Mesenchymal stem cell (in vitro differentiated cells and primary cell): ENCODE measurements around the gene TRMU.
A peak's percentile ranks its signal among the peaks of the same experiment; 100 is the strongest.

Experiments used
- DNase-seq: peaks from one replicate; pipeline ENCODE4 v3.0.0-alpha.2; 2013
- H2AFZ ChIP-seq: one replicate; pipeline ENCODE4 v1.6.1; 2013; ENCODE audit warnings: low read depth, mild to moderate bottlenecking, control low read depth, inconsistent platforms, low read length, moderate library complexity
- H2AK5ac ChIP-seq: 2 replicates; pipeline ENCODE4 v1.6.1; 2013; ENCODE audit warnings: low read length, moderate library complexity, mild to moderate bottlenecking, inconsistent platforms; ENCODE audit not compliant: severe bottlenecking
- H2BK120ac ChIP-seq: one replicate; pipeline ENCODE4 v1.6.1; 2013; ENCODE audit warnings: low read depth, mild to moderate bottlenecking, inconsistent platforms, low read length, moderate library complexity
- H2BK12ac ChIP-seq, 2 experiments: one replicate each; pipeline ENCODE4 v1.6.1; 2013; ENCODE audit warnings: inconsistent platforms in 2 of 2, low read length in 2 of 2, mild to moderate bottlenecking in 2 of 2, moderate library complexity in 2 of 2, control low read depth in 1 of 2
- H2BK15ac ChIP-seq: one replicate; pipeline ENCODE4 v1.6.1; 2013; ENCODE audit warnings: mild to moderate bottlenecking, low read depth, inconsistent platforms; ENCODE audit not compliant: poor library complexity, severe bottlenecking
- H2BK5ac ChIP-seq: 2 replicates; pipeline ENCODE4 v1.6.1; 2013; ENCODE audit warnings: low read depth, mild to moderate bottlenecking, low read length, control low read depth, inconsistent platforms; ENCODE audit not compliant: poor library complexity, severe bottlenecking
- H3K14ac ChIP-seq, 2 experiments: one replicate each; pipeline ENCODE4 v1.6.1; 2013; ENCODE audit warnings: inconsistent platforms in 2 of 2, low read length in 2 of 2, control low read depth in 1 of 2, mild to moderate bottlenecking in 1 of 2, moderate library complexity in 1 of 2
- H3K18ac ChIP-seq, 2 experiments: one replicate each; pipeline ENCODE4 v1.6.1; 2013; ENCODE audit warnings: inconsistent platforms in 2 of 2, low read length in 2 of 2, control low read depth in 1 of 2, low read depth in 1 of 2, mild to moderate bottlenecking in 1 of 2
- H3K23ac ChIP-seq, 2 experiments: one replicate each; pipeline ENCODE4 v1.6.1; 2013; ENCODE audit warnings: inconsistent platforms in 2 of 2, low read length in 2 of 2, mild to moderate bottlenecking in 2 of 2, moderate library complexity in 2 of 2, control low read depth in 1 of 2
- H3K27ac ChIP-seq: 2 replicates; pipeline ENCODE4 v1.5.1; 2013; ENCODE audit warnings: mild to moderate bottlenecking, moderate library complexity, low read length, control low read depth, inconsistent platforms; ENCODE audit not compliant: poor library complexity, severe bottlenecking
- H3K27me3 ChIP-seq, 2 experiments: 2 replicates each; pipeline versions ENCODE4 v1.6.1 to v1.7.0; 2013; ENCODE audit warnings: low read length in 2 of 2, mild to moderate bottlenecking in 2 of 2, moderate library complexity in 2 of 2, control low read depth in 1 of 2, inconsistent platforms in 1 of 2; ENCODE audit not compliant: control insufficient read depth in 1 of 2, insufficient read depth in 1 of 2
- H3K36me3 ChIP-seq, 2 experiments: 2 replicates each; pipeline versions ENCODE4 v1.6.1 to v1.7.0; 2013; ENCODE audit warnings: low read length in 2 of 2, control low read depth in 1 of 2, inconsistent platforms in 1 of 2, low read depth in 1 of 2, mild to moderate bottlenecking in 1 of 2; ENCODE audit not compliant: insufficient read depth in 2 of 2, control insufficient read depth in 1 of 2
- H3K4ac ChIP-seq, 2 experiments: one replicate each; pipeline ENCODE4 v1.6.1; 2013; ENCODE audit warnings: inconsistent platforms in 2 of 2, low read length in 2 of 2, mild to moderate bottlenecking in 2 of 2, moderate library complexity in 2 of 2, control low read depth in 1 of 2, low read depth in 1 of 2
- H3K4me1 ChIP-seq: 2 replicates; pipeline ENCODE4 v1.6.1; 2013; ENCODE audit warnings: low read depth, low read length, control low read depth; ENCODE audit not compliant: control insufficient read depth, insufficient read depth
- H3K4me2 ChIP-seq: 2 replicates; pipeline ENCODE4 v1.6.1; 2013; ENCODE audit warnings: low read length, mild to moderate bottlenecking, inconsistent platforms; ENCODE audit not compliant: poor library complexity, severe bottlenecking
- H3K4me3 ChIP-seq, 2 experiments: 2 replicates each; pipeline versions ENCODE4 v1.5.1 to v1.7.0; 2013; ENCODE audit warnings: low read length in 2 of 2, mild to moderate bottlenecking in 2 of 2, control low read depth in 1 of 2, low read depth in 1 of 2; ENCODE audit not compliant: insufficient read depth in 1 of 2
- H3K79me1 ChIP-seq: replicated peaks from 2 replicates; pipeline ENCODE4 v1.6.1; 2013; ENCODE audit warnings: mild to moderate bottlenecking, control low read depth, low read length, inconsistent platforms; ENCODE audit not compliant: poor library complexity, severe bottlenecking
- H3K9ac ChIP-seq: 2 replicates; pipeline ENCODE4 v1.7.0; 2013; ENCODE audit warnings: mild to moderate bottlenecking, low read length, moderate library complexity
- H3K9me3 ChIP-seq: 2 replicates; pipeline ENCODE4 v1.7.0; 2013; ENCODE audit warnings: mild to moderate bottlenecking, low read length; ENCODE audit not compliant: control insufficient read depth
- H4K8ac ChIP-seq: one replicate; pipeline ENCODE4 v1.6.1; 2013; ENCODE audit warnings: inconsistent platforms, mild to moderate bottlenecking, low read length, moderate library complexity
- H4K91ac ChIP-seq: one replicate; pipeline ENCODE4 v1.6.1; 2013; ENCODE audit warnings: mild to moderate bottlenecking, low read length, inconsistent platforms
- WGBS: methylation state at CpG from one replicate; pipeline ENCODE4 v1.1.7; 2013; ENCODE audit warnings: mixed read lengths; 5-methylcytosine and 5-hydroxymethylcytosine counted together

Gene TRMU

GRCh38 chr22:46294784-46295183 lies 40.7 kb upstream of the TRMU start:
- Histone ChIP-seq H2BK120ac (no peak overlapping the region), H2AK5ac (peak overlapping the region; percentile 15), H3K23ac (no peak overlapping the region), H3K4me2 (no peak overlapping the region), H3K36me3 (peaks cover 24 to 38% of the 10 kb centered on the region in 2 experiments), H3K9me3 (peaks cover 4% of the 10 kb centered on the region), H2BK5ac (no peak overlapping the region), H2AFZ (no peak overlapping the region), H2BK15ac (no peak overlapping the region), H4K8ac (no peak overlapping the region), H3K4ac (peak overlapping the region in 1 of 2 experiments; percentile 61), H3K14ac (no peak overlapping the region), H4K91ac (peak overlapping the region; percentile 40), H3K9ac (no peak overlapping the region), H3K27ac (no peak overlapping the region), H3K4me1 (peaks cover 16% of the 10 kb centered on the region), H3K4me3 (no peak overlapping the region), H3K79me1 (peaks cover 28% of the 10 kb centered on the region), H3K27me3 (no peaks in the 10 kb centered on the region), H3K18ac (no peak overlapping the region), H2BK12ac (no peak overlapping the region)
- DNase-seq, result no peak
- WGBS, result 97% methylated on average over 2 of the region's 2 CpGs

GRCh38 chr22:46295277-46295971 lies 40.1 kb upstream of the TRMU start:
- Histone ChIP-seq H2BK120ac (no peak overlapping the region), H2BK15ac (no peak overlapping the region), H2AK5ac (peak overlapping the region; percentile 87), H3K18ac (peak overlapping the region in 1 of 2 experiments; percentile 34), H3K23ac (no peak overlapping the region), H3K36me3 (peaks cover 21 to 33% of the 10 kb centered on the region in 2 experiments), H2AFZ (no peak overlapping the region), H4K8ac (peak overlapping the region; percentile 98), H3K14ac (no peak overlapping the region), H3K4me2 (no peak overlapping the region), H3K27me3 (no peaks in the 10 kb centered on the region), H3K9ac (peak overlapping the region; percentile 95), H3K27ac (no peak overlapping the region), H3K4me1 (peaks cover 16% of the 10 kb centered on the region), H3K79me1 (peaks cover 30% of the 10 kb centered on the region), H3K9me3 (peaks cover 4% of the 10 kb centered on the region), H3K4me3 (peak overlapping the region in 1 of 2 experiments; percentile 91), H2BK12ac (peak overlapping the region in 1 of 2 experiments; percentile 50), H3K4ac (peak overlapping the region; percentile 42 to 52), H4K91ac (peak overlapping the region; percentile 85), H2BK5ac (no peak overlapping the region)
- DNase-seq, result no peak
- 85% methylated on average over 4 of the region's 4 CpGs for WGBS

- Histone ChIP-seq H2BK5ac (no peak within 1 kb of the TSS), H2BK15ac (no peak within 1 kb of the TSS), H3K27ac (peak within 1 kb of the TSS; percentile 56), H3K14ac (peak within 1 kb of the TSS in 1 of 2 experiments; percentile 48), H2BK120ac (peak within 1 kb of the TSS; percentile 51), H2AK5ac (peak within 1 kb of the TSS; percentile 87), H3K4me2 (peak within 1 kb of the TSS; percentile 98), H3K23ac (peak within 1 kb of the TSS in 1 of 2 experiments; percentile 75), H2AFZ (peak within 1 kb of the TSS; percentile 70), H2BK12ac (peak within 1 kb of the TSS in 1 of 2 experiments; percentile 50), H3K18ac (peak within 1 kb of the TSS; percentile 34 to 68), H3K4me3 (peak within 1 kb of the TSS; percentile 80 to 91), H4K8ac (peak within 1 kb of the TSS; percentile 98), H4K91ac (peak within 1 kb of the TSS; percentile 85), H3K9ac (peak within 1 kb of the TSS; percentile 95), H3K79me1 (peaks cover 38% of the 10 kb centered on the region), H3K4ac (peak within 1 kb of the TSS; percentile 42 to 86), H3K4me1 (peaks cover 17% of the 10 kb centered on the region), H3K27me3 (no peaks in the 10 kb centered on the region), H3K9me3 (peaks cover 4% of the 10 kb centered on the region), H3K36me3 (peaks cover 18 to 26% of the 10 kb centered on the region in 2 experiments)
- 1% methylated on average over 74 of the region's 76 CpGs for WGBS
- DNase-seq, result peak; percentile 96
These were observed 39.0 kb upstream of the TRMU start, which contains the start of gene GTSE1 for GRCh38 chr22:46296257-46297150. TSS of gene GTSE1 (plus strand) at chr22:46296870. CDS start at chr22:46297401, 531 bp downstream.
